H7 (cell line): ENCODE results near the gene IL1RAP. TPM values are rescaled to one million over a fixed set of nuclear protein-coding genes. Genes with fewer than 3 reads are reported as not detected.

ENCODE experiments used
- DNase-seq: peaks from one replicate; pipeline ENCODE4 v3.0.0; 2012
- H3K27me3 ChIP-seq: 2 replicates; pipeline ENCODE4 v1.6.0; 2011; ENCODE audit warnings: mild to moderate bottlenecking, low read length; ENCODE audit not compliant: control insufficient read depth, insufficient read depth
- H3K36me3 ChIP-seq: replicated peaks from 2 replicates; pipeline ENCODE4 v1.5.1; 2011; ENCODE audit warnings: low read length; ENCODE audit not compliant: control insufficient read depth, insufficient read depth
- H3K4me3 ChIP-seq: 2 replicates; pipeline ENCODE4 v1.5.1; 2011; ENCODE audit warnings: low read depth, mild to moderate bottlenecking, control low read depth, low read length, moderate library complexity; ENCODE audit not compliant: insufficient read depth
- total RNA-seq: library from RNA; depleted of rRNA; stranded (reverse); fragments of >200 nt; shearing (Covaris generic); gene quantifications from 2 replicates; pipeline ENCODE4 v1.2.3, GENCODE V29; 2014

Gene IL1RAP
- total RNA-seq, 1 experiment from 2014 or later: 3.7 TPM

GRCh38 chr3:190589326-190589725 lies 75.4 kb downstream of the IL1RAP start:
- Histone ChIP-seq H3K36me3 (no peaks in the 10 kb centered on the region), H3K27me3 (no peaks in the 10 kb centered on the region), H3K4me3 (no peak overlapping the region)
- no peak for DNase-seq

- Histone ChIP-seq H3K36me3 (no peaks in the 10 kb centered on the region), H3K27me3 (no peaks in the 10 kb centered on the region), H3K4me3 (no peak overlapping the region)
- no peak for DNase-seq
Measured at GRCh38 chr3:190591080-190591479, 77.2 kb downstream of the IL1RAP start.

- Histone ChIP-seq H3K36me3 (no peaks in the 10 kb centered on the region), H3K27me3 (no peaks in the 10 kb centered on the region), H3K4me3 (no peak overlapping the region)
- no peak for DNase-seq
Measured at GRCh38 chr3:190593075-190593474, 79.2 kb downstream of the IL1RAP start.

GRCh38 chr3:190594171-190594570 lies 80.3 kb downstream of the IL1RAP start:
- H3K4me3 ChIP-seq: no peak overlapping the region
- no peaks in the 10 kb centered on the region for H3K36me3 ChIP-seq
- H3K27me3 ChIP-seq: no peaks in the 10 kb centered on the region
- no peak for DNase-seq

- H3K4me3 ChIP-seq: no peak overlapping the region
- DNase-seq: no peak
- H3K36me3 ChIP-seq: no peaks in the 10 kb centered on the region
- H3K27me3 ChIP-seq: no peaks in the 10 kb centered on the region
Measured at GRCh38 chr3:190595179-190595795, 81.4 kb downstream of the IL1RAP start.

- H3K27me3 ChIP-seq: no peaks in the 10 kb centered on the region
- H3K4me3 ChIP-seq: no peak overlapping the region
- no peak for DNase-seq
- no peaks in the 10 kb centered on the region for H3K36me3 ChIP-seq
Measured at GRCh38 chr3:190595807-190596206, 81.9 kb downstream of the IL1RAP start.

GRCh38 chr3:190596349-190597285 lies 82.7 kb downstream of the IL1RAP start:
- no peak overlapping the region for H3K4me3 ChIP-seq
- H3K36me3 ChIP-seq: no peaks in the 10 kb centered on the region
- no peak for DNase-seq
- no peaks in the 10 kb centered on the region for H3K27me3 ChIP-seq

GRCh38 chr3:190597291-190597690 lies 83.4 kb downstream of the IL1RAP start:
- H3K27me3 ChIP-seq: no peaks in the 10 kb centered on the region
- H3K4me3 ChIP-seq: no peak overlapping the region
- H3K36me3 ChIP-seq: no peaks in the 10 kb centered on the region
- DNase-seq: no peak

- Histone ChIP-seq H3K4me3 (no peak overlapping the region), H3K36me3 (no peaks in the 10 kb centered on the region), H3K27me3 (no peaks in the 10 kb centered on the region)
- no peak for DNase-seq
Measured at GRCh38 chr3:190601622-190602021, 87.7 kb downstream of the IL1RAP start.

GRCh38 chr3:190605385-190605784 lies 91.5 kb downstream of the IL1RAP start:
- Histone ChIP-seq H3K27me3 (no peaks in the 10 kb centered on the region), H3K4me3 (no peak overlapping the region), H3K36me3 (no peaks in the 10 kb centered on the region)
- no peak for DNase-seq

- DNase-seq: no peak
- H3K27me3 ChIP-seq: no peaks in the 10 kb centered on the region
- H3K36me3 ChIP-seq: no peaks in the 10 kb centered on the region
- H3K4me3 ChIP-seq: no peak overlapping the region
Measured at GRCh38 chr3:190606596-190606995, 92.7 kb downstream of the IL1RAP start.

- Histone ChIP-seq H3K4me3 (no peak overlapping the region), H3K27me3 (no peaks in the 10 kb centered on the region), H3K36me3 (no peaks in the 10 kb centered on the region)
- no peak for DNase-seq
Measured at GRCh38 chr3:190607021-190607420, 93.1 kb downstream of the IL1RAP start.

- Histone ChIP-seq H3K27me3 (no peaks in the 10 kb centered on the region), H3K4me3 (no peak overlapping the region), H3K36me3 (no peaks in the 10 kb centered on the region)
- DNase-seq: no peak
Measured at GRCh38 chr3:190608850-190609589, 95.1 kb downstream of the IL1RAP start.

GRCh38 chr3:190614226-190615059 lies 100.6 kb downstream of the IL1RAP start:
- no peak for DNase-seq
- H3K36me3 ChIP-seq: no peaks in the 10 kb centered on the region
- no peak overlapping the region for H3K4me3 ChIP-seq
- H3K27me3 ChIP-seq: no peaks in the 10 kb centered on the region
